K562 (cell line): ENCODE data around the gene ZNF277. TPM values are rescaled to one million over a fixed set of nuclear protein-coding genes. Genes with fewer than 3 reads are reported as not detected.

Experiments
- ATAC-seq: fragments of 200-7000 bp; cut with Tn5 transposase; 3 replicates; pipeline ENCODE4 v1.9.1; 2020; ENCODE audit warnings: moderate library complexity
- BruUV-seq: library from RNA; stranded (reverse); fragments of 400-500 nt; replicated peaks from 2 replicates; lab custom pipeline; 2021; lab: Mats Ljungman, UMichigan
- CTCF ChIA-PET: fragments of 300-600 bp; formaldehyde crosslinking; extraction: SDS; loops from one replicate; lab custom pipeline; 2021; ENCODE audit warnings: low intra/inter-chr PET ratio; lab: Yijun Ruan, JAX
- POLR2A ChIA-PET: fragments of 300-600, 350-650 bp; sonication (Branson Sonifier 250); formaldehyde crosslinking; extraction: SDS; loops from one replicate; lab custom pipeline; 2021; ENCODE audit warnings: antibody characterized with exemption, inconsistent platforms; lab: Yijun Ruan, JAX
- DNase-seq, 4 experiments: peaks; one replicate each; pipeline versions ENCODE4 v3.0.0 to v3.0.0-alpha.2; 2011 to 2018; ENCODE audit warnings: low spot score in 3 of 4, mixed read lengths in 3 of 4; ENCODE audit errors: extremely low read depth in 1 of 4
- FAIRE-seq: peaks from 2 replicates; lab custom pipeline; 2011; peaks lifted over from hg19 to GRCh38; lab: Jason Lieb, UNC
- H2AFZ ChIP-seq: 2 replicates; pipeline ENCODE4 v1.6.0; 2011; ENCODE audit warnings: low read depth, low read length, control low read depth, inconsistent platforms
- H3K27ac ChIP-seq: fragments of 200-600 bp; 3 replicates; pipeline ENCODE4 v1.8.0; 2011; ENCODE audit warnings: low read depth, mild to moderate bottlenecking, control low read depth, inconsistent platforms, low read length, moderate library complexity, mixed read lengths; ENCODE audit errors: extremely low read depth
- H3K27me3 ChIP-seq, 2 experiments: fragments of 300-600 bp in 1 of 2; 2 replicates in 1 of 2; 3 replicates in 1 of 2; pipeline versions ENCODE4 v1.6.0 to v1.8.0; 2011; ENCODE audit warnings: inconsistent platforms in 2 of 2, low read length in 2 of 2, mild to moderate bottlenecking in 1 of 2, mixed read lengths in 1 of 2, moderate library complexity in 1 of 2; ENCODE audit not compliant: control insufficient read depth in 2 of 2, insufficient read depth in 2 of 2
- H3K36me3 ChIP-seq: fragments of 300-600 bp; 3 replicates; pipeline ENCODE4 v1.8.0; 2011; ENCODE audit warnings: mild to moderate bottlenecking, low read length, inconsistent platforms; ENCODE audit not compliant: control insufficient read depth, insufficient read depth
- H3K4me1 ChIP-seq, 2 experiments: fragments of 200-600 bp in 1 of 2; replicated peaks in 1 of 2; 2 replicates in 1 of 2; 3 replicates in 1 of 2; pipeline versions ENCODE4 v1.5.1 to v1.8.0; 2011; ENCODE audit warnings: inconsistent platforms in 2 of 2, low read length in 2 of 2, mild to moderate bottlenecking in 1 of 2, mixed read lengths in 1 of 2, moderate library complexity in 1 of 2; ENCODE audit not compliant: control insufficient read depth in 2 of 2, insufficient read depth in 2 of 2
- H3K4me2 ChIP-seq: 2 replicates; pipeline ENCODE4 v1.6.1; 2011; ENCODE audit warnings: low read length, control low read depth, inconsistent platforms, mixed read lengths; ENCODE audit not compliant: insufficient read depth
- H3K4me3 ChIP-seq: fragments of 200-600 bp; sonication (generic), shearing (Covaris generic); 2 replicates; pipeline ENCODE4 v1.5.1; 2016; ENCODE audit warnings: control low read depth, inconsistent platforms
- H3K79me2 ChIP-seq: fragments of 200-600 bp; 3 replicates; pipeline ENCODE4 v1.8.0; 2011; ENCODE audit warnings: low read length, inconsistent platforms; ENCODE audit not compliant: control insufficient read depth, insufficient read depth
- H3K9ac ChIP-seq, 2 experiments: 2 replicates each; pipeline versions ENCODE4 v1.6.0 to v1.6.1; 2011; ENCODE audit warnings: low read depth in 2 of 2, low read length in 2 of 2, control low read depth in 1 of 2, inconsistent platforms in 1 of 2, mild to moderate bottlenecking in 1 of 2, mixed read lengths in 1 of 2; ENCODE audit not compliant: insufficient read depth in 1 of 2
- H3K9me1 ChIP-seq: one replicate; pipeline ENCODE4 v1.6.0; 2011; ENCODE audit warnings: inconsistent platforms, mild to moderate bottlenecking, low read length, moderate library complexity; ENCODE audit not compliant: control insufficient read depth, insufficient read depth
- H3K9me3 ChIP-seq: replicated peaks from 2 replicates; pipeline ENCODE4 v1.5.1; 2011; ENCODE audit warnings: low read depth, low read length, inconsistent platforms; ENCODE audit not compliant: control insufficient read depth, insufficient read depth
- H4K20me1 ChIP-seq: replicated peaks from 2 replicates; pipeline ENCODE4 v1.6.1; 2011; ENCODE audit warnings: low read length, inconsistent platforms, mixed read lengths; ENCODE audit not compliant: control insufficient read depth, insufficient read depth
- CBFB ChIP-seq: sonication (generic); formaldehyde crosslinking; IDR thresholded peaks from 2 replicates; pipeline ENCODE4 v1.4.0; 2020; ENCODE audit warnings: mild to moderate bottlenecking, missing genetic modification reagents
- CHAMP1 ChIP-seq: fragments of 450-650 bp; IDR thresholded peaks from 2 replicates; pipeline ENCODE4 v1.6.1; 2016; ENCODE audit warnings: mild to moderate bottlenecking
- ELF1 ChIP-seq: fragments of 200-800 bp; sonication (Bioruptor generic); IDR thresholded peaks from 2 replicates; pipeline ENCODE4 v1.6.1; 2016; ENCODE audit warnings: missing genetic modification characterization, missing compliant biosample characterization
- FOXP1 ChIP-seq: sonication (generic); formaldehyde crosslinking; IDR thresholded peaks from 2 replicates; pipeline ENCODE4 v1.8.0; 2022; ENCODE audit warnings: mild to moderate bottlenecking, missing genetic modification reagents
- HDAC6 ChIP-seq: IDR thresholded peaks from 2 replicates; pipeline ENCODE4 v1.6.1; 2012; ENCODE audit warnings: low read depth, mild to moderate bottlenecking, control low read depth, inconsistent platforms, low read length, moderate library complexity
- HDGF ChIP-seq: fragments of 450-650 bp; IDR thresholded peaks from 2 replicates; pipeline ENCODE4 v1.6.1; 2016
- HMGXB4 ChIP-seq: sonication (generic); formaldehyde crosslinking; IDR thresholded peaks from 2 replicates; pipeline ENCODE4 v1.8.1; 2023; ENCODE audit warnings: mild to moderate bottlenecking, missing genetic modification reagents
- ID3 ChIP-seq, 2 experiments: fragments of 250-450 bp in 1 of 2; fragments of 450-650 bp in 1 of 2; sonication (Bioruptor Pico) in 1 of 2; IDR thresholded peaks; 2 replicates each; pipeline versions ENCODE4 v1.6.1 to v1.8.0; 2016 to 2021; ENCODE audit warnings: mild to moderate bottlenecking in 2 of 2, moderate library complexity in 2 of 2, missing compliant biosample characterization in 1 of 2, missing genetic modification characterization in 1 of 2
- MNT ChIP-seq, 2 experiments: fragments of 450-650 bp; conservative IDR thresholded peaks; 2 replicates each; pipeline ENCODE4 v1.6.1; 2017; ENCODE audit warnings: mild to moderate bottlenecking in 2 of 2, moderate library complexity in 2 of 2
- MTF1 ChIP-seq: fragments of 250-450 bp; sonication (Bioruptor Pico); IDR thresholded peaks from 2 replicates; pipeline ENCODE4 v1.9.0; 2021; ENCODE audit warnings: moderate library complexity, mild to moderate bottlenecking, inconsistent platforms, borderline replicate concordance
- RB1 ChIP-seq: fragments of 450-650 bp; IDR thresholded peaks from 2 replicates; pipeline ENCODE4 v1.6.1; 2017; ENCODE audit warnings: low read depth, mild to moderate bottlenecking
- RBM25 ChIP-seq: fragments of 200-400 bp; formaldehyde crosslinking; IDR thresholded peaks from 2 replicates; pipeline ENCODE4 v1.6.1; 2018; ENCODE audit warnings: low read length, low read depth, moderate library complexity; ENCODE audit not compliant: severe bottlenecking
- SRSF9 ChIP-seq: fragments of 200-400 bp; formaldehyde crosslinking; IDR thresholded peaks from 2 replicates; pipeline ENCODE4 v1.6.1; 2017; ENCODE audit warnings: low read depth, low read length, borderline replicate concordance
- ZKSCAN3 ChIP-seq: fragments of 250-450 bp; sonication (Bioruptor Pico); IDR thresholded peaks from 2 replicates; pipeline ENCODE4 v1.4.0; 2020
- ZNF175 ChIP-seq: fragments of 200-800 bp; sonication (Bioruptor generic); IDR thresholded peaks from 2 replicates; pipeline ENCODE4 v1.6.1; 2016; ENCODE audit warnings: low read depth, mild to moderate bottlenecking, missing genetic modification characterization, missing compliant biosample characterization
- ZZZ3 ChIP-seq: fragments of 450-650 bp; IDR thresholded peaks from 2 replicates; pipeline ENCODE4 v1.6.1; 2016; ENCODE audit warnings: antibody characterized with exemption, mild to moderate bottlenecking, moderate library complexity
- WGBS: fragments of 100-300 bp; shearing (Covaris generic); methylation state at CpG from one replicate; pipeline ENCODE4 v1.1.6; 2016; ENCODE audit warnings: low coverage, mixed read lengths; ENCODE audit not compliant: insufficient coverage; ENCODE audit errors: missing lambda C conversion rate; 5-methylcytosine and 5-hydroxymethylcytosine counted together
- in situ Hi-C: fragments of 300-500 bp; cut with MboI; formaldehyde crosslinking; loops from 4 replicates; pipeline ENCODE4 v1.15.0; 2018; ENCODE audit warnings: inconsistent platforms, mixed read lengths
- intact Hi-C: fragments of 100-400 bp; cut with micrococcal nuclease; formaldehyde crosslinking; loops from 2 replicates; pipeline ENCODE4 v1.14.2; 2022
- polyA plus RNA-seq, 8 experiments: library from polyadenylated mRNA; depleted of rRNA in 4 of 8; stranded (reverse) in 5 of 8; unstranded in 3 of 8; fragments of >200 nt; fragmentation: Nextera tagmentation in 2 of 8; fragmentation: Illumina TruSeq in 1 of 8; extraction: Ambion mirVana in 2 of 8; extraction: Trizol in 1 of 8; gene quantifications; 2 replicates each; pipeline versions ENCODE4 v1.2.1 to v1.2.3, GENCODE V29; 2011 to 2014; ENCODE audit warnings: inconsistent platforms in 1 of 8, missing spikeins in 1 of 8
- total RNA-seq, 7 experiments: library from RNA; depleted of rRNA in 6 of 7; stranded (reverse); fragments of >200 nt in 6 of 7; fragmentation: Illumina TruSeq in 2 of 7; extraction: Trizol in 2 of 7; gene quantifications; 2 replicates each; pipeline versions ENCODE4 v1.2.1 to v1.2.3, GENCODE V29; 2011 to 2021; ENCODE audit warnings: low replicate concordance in 1 of 7

The ZNF277 gene
- total and polyA plus RNA-seq, 9 of the 15 experiments (the other 6 are each of a cell fraction or from before 2014, with no cell fraction given), result 18.8 to 33.5 (median 27.7) TPM

GRCh38 chr7:112359086-112359485 is 152.6 kb downstream of the ZNF277 start (continued):
- TF ChIP-seq MNT (conservative IDR thresholded peaks at IDR 0.05) (no peak), ELF1 (tag) (no peak), FOXP1 (CRISPR knock-in tag) (no peak), ZZZ3 (no peak), HDGF (no peak)

- H3K9me1 ChIP-seq, result no peaks in the 10 kb centered on the region
- POLR2A ChIA-PET, result interaction anchor here (0.6 kb wide), 1 partner anchor 12 kb away, joined by 3 read pairs; no protein-coding TSS in a partner anchor
- no peak overlapping the region for H3K27ac ChIP-seq
- peaks cover 8 to 23% of the 10 kb centered on the region in 2 experiments; a peak in 3 of 5 replicates for H3K27me3 ChIP-seq
- under 1% methylated on average over 8 of the region's 8 CpGs for WGBS
- H3K9me3 ChIP-seq, result no peaks in the 10 kb centered on the region
- in situ Hi-C loops (no loop called here), intact Hi-C loops (no loop called here)
- H3K4me1 ChIP-seq, result no peaks in the 10 kb centered on the region
- no peak overlapping the region for H3K4me3 ChIP-seq
- FAIRE-seq, result no peak
- H4K20me1 ChIP-seq, result no peaks in the 10 kb centered on the region
- ATAC-seq, result no peak
- H3K79me2 ChIP-seq, result no peaks in the 10 kb centered on the region
- no peak overlapping the region for H2AFZ ChIP-seq
- no peak for DNase-seq
- CTCF ChIA-PET, result no interaction called here
- no TSS peak for BruUV-seq
- H3K36me3 ChIP-seq, result no peaks in the 10 kb centered on the region
- no peak overlapping the region for H3K4me2 ChIP-seq
- no peak overlapping the region for H3K9ac ChIP-seq
- TF ChIP-seq ID3 (CRISPR knock-in tag; IDR thresholded peaks at IDR 0.05), result no peak
- TF ChIP-seq ID3 (tag; IDR thresholded peaks at IDR 0.05), result no peak
- no peak for TF ChIP-seq ZNF175 (CRISPR knock-in tag)
- no peak for TF ChIP-seq MTF1
- no peak for TF ChIP-seq SRSF9
- TF ChIP-seq RBM25, result no peak
- no peak for TF ChIP-seq ZKSCAN3 (CRISPR knock-in tag)
- no peak for TF ChIP-seq CHAMP1
- no peak for TF ChIP-seq RB1
- TF ChIP-seq HMGXB4 (CRISPR knock-in tag), result no peak
- TF ChIP-seq CBFB (CRISPR knock-in tag), result no peak
- TF ChIP-seq HDAC6, result no peak
These were observed 154.2 kb downstream of the ZNF277 start for GRCh38 chr7:112360681-112361080.
